ENCODE data around the gene SART3. TPM values are rescaled to one million over a fixed set of nuclear protein-coding genes. Genes with fewer than 3 reads are reported as not detected.

SART3 gene
- total and polyA plus RNA-seq, 2 of the 8 experiments (the other 6 are each of a cell fraction or from before 2014, with no cell fraction given) = 16.0 to 103 TPM

DNA sequence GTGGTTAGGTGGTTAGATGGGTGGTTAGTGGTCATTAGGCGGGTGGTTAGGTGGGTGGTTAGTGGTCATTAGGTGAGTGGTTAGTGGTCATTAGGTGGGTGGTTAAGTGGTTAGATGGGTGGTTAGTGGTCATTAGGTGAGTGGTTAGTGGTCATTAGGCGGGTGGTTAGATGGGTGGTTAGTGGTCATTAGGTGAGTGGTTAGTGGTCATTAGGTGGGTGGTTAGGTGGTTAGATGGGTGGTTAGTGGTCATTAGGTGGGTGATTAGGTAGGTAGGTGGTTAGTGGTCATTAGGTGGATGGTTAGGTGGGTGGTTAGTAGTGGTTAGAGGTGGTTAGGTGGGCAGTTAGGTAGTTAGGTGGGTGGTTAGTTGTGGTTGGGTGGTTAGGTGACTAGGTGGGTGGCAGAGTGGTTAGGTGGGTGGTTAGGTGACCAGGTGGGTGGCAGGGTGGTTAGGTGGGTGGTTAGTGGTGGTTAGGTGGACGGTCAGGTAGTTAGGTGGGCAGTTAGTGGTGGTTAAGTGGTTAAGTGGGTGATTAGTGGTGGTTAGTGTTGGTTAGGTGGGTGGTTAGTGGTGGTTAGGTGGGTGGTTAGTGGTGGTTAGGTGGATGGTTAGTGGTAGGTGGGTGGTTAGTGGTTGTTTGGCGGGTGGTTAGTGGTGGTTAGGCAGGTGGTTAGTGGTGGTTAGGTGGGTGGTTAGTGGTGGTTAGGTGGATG, 44.9 kb upstream of the SART3 start:
- H4K20me1 ChIP-seq (replicated peaks in 1 of 2; ENCODE audit: control insufficient read depth in 1 of 2, insufficient read depth in 2 of 2, low read length in 2 of 2) = no peaks in the 10 kb centered on the region
- no peaks in the 10 kb centered on the region for H3K79me1 ChIP-seq (ENCODE audit: low read depth, low read length)
- H3K4me1 ChIP-seq (replicated peaks in 1 of 4; ENCODE audit: control insufficient read depth in 3 of 4, insufficient read depth in 4 of 4, low read length in 3 of 4) = peaks cover 0 to 8% (median 0%) of the 10 kb centered on the region in 4 experiments; a peak in 2 of 7 replicates
- no peak overlapping the region for H3K4ac ChIP-seq (replicated peaks; ENCODE audit: insufficient read length, low read depth, low read length)
- POLR2A ChIA-PET (ENCODE audit: partially characterized antibody) = interaction anchor here (0.5 to 1.6 kb wide), 6 partner anchors 10 to 867 kb away, joined by 3 to 5 read pairs (median 3); partner anchors contain the start of gene ISCU
- H3K9me3 ChIP-seq (ENCODE audit: insufficient read depth in 2 of 2, low read depth in 1 of 2, low read length in 1 of 2) = no peaks in the 10 kb centered on the region
- H3K79me2 ChIP-seq (ENCODE audit: control insufficient read depth in 1 of 2, insufficient read depth in 2 of 2, low read length in 2 of 2) = no peaks in the 10 kb centered on the region
- H2BK120ac ChIP-seq (replicated peaks; ENCODE audit: low read depth, low read length) = no peak overlapping the region
- H2BK5ac ChIP-seq (ENCODE audit: low read depth, low read length) = no peak overlapping the region
- H3K27ac ChIP-seq (ENCODE audit: low read depth, low read length) = no peak overlapping the region
- no peak for TF ChIP-seq JUND (IDR thresholded peaks at IDR 0.05; ENCODE audit: low read length)
- TF ChIP-seq BACH1 (IDR thresholded peaks at IDR 0.05; ENCODE audit: low read length) = peak; percentile 26; the same call in 1 of the 2 replicates
- TF ChIP-seq, protein P1, sequence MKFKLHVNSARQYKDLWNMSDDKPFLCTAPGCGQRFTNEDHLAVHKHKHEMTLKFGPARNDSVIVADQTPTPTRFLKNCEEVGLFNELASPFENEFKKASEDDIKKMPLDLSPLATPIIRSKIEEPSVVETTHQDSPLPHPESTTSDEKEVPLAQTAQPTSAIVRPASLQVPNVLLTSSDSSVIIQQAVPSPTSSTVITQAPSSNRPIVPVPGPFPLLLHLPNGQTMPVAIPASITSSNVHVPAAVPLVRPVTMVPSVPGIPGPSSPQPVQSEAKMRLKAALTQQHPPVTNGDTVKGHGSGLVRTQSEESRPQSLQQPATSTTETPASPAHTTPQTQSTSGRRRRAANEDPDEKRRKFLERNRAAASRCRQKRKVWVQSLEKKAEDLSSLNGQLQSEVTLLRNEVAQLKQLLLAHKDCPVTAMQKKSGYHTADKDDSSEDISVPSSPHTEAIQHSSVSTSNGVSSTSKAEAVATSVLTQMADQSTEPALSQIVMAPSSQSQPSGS (IDR thresholded peaks at IDR 0.05; ENCODE audit: low read length) = 0 out of 2 replicates have a peak, but pooled peaks have one; percentile 45
- peak; percentile 95 for TF ChIP-seq BRCA1 (IDR thresholded peaks at IDR 0.05; ENCODE audit: low read depth, low read length)
- no peak for TF ChIP-seq SP4 (IDR thresholded peaks at IDR 0.05; ENCODE audit: low read length)
- WGBS, 2 experiments (ENCODE audit: extremely low coverage in 1 of 2, insufficient coverage in 1 of 2, insufficient read length in 1 of 2, insufficient replicate concordance in 2 of 2, low coverage in 1 of 2, low lambda C conversion rate in 2 of 2, missing lambda C conversion rate in 1 of 2) = 84% methylated on average over 4 of the region's 4 CpGs; no CpG with 5 or more reads in 1 of the 2 experiments
- H3K27me3 ChIP-seq (replicated peaks in 1 of 4; ENCODE audit: control insufficient read depth in 3 of 4, extremely low read depth in 1 of 4, insufficient read depth in 3 of 4, low read length in 3 of 4) = no peaks in the 10 kb centered on the region
- H3K56ac ChIP-seq (replicated peaks; ENCODE audit: insufficient read length, low read depth, low read length) = peak overlapping the region; percentile 93
- H3K4me3 ChIP-seq (ENCODE audit: extremely low read depth in 1 of 4, insufficient read depth in 2 of 4, low read depth in 3 of 4, low read length in 4 of 4) = no peak overlapping the region
- H2BK15ac ChIP-seq (ENCODE audit: low read length) = peak overlapping the region; percentile 95; the same call in 1 of the 2 replicates
- H3K9ac ChIP-seq (replicated peaks in 1 of 4; ENCODE audit: extremely low read depth in 1 of 4, low read depth in 3 of 4, low read length in 3 of 4) = 0 out of 7 replicates have a peak overlapping the region, but pooled peaks of 1 of the 4 experiments have one; percentile 19
- DNase-seq (ENCODE audit: low read depth in 1 of 2, low spot score in 2 of 2) (no peak), FAIRE-seq (peak; percentile 68)
- no peak overlapping the region for H3K23ac ChIP-seq (ENCODE audit: insufficient read length)
- no peak overlapping the region for H3K14ac ChIP-seq (ENCODE audit: insufficient read length)
- no peak overlapping the region for H3K4me2 ChIP-seq (ENCODE audit: insufficient read depth in 1 of 2, low read depth in 2 of 2, low read length in 2 of 2)
- no peak overlapping the region for H4K91ac ChIP-seq (replicated peaks; ENCODE audit: insufficient read length, low read length)
- no peak overlapping the region for H4K8ac ChIP-seq (ENCODE audit: extremely low read depth, insufficient read depth, low read length)
- H2AK5ac ChIP-seq (ENCODE audit: low read depth, low read length) = no peak overlapping the region
- no peaks in the 10 kb centered on the region for H3K36me3 ChIP-seq (ENCODE audit: control insufficient read depth in 2 of 4, insufficient read depth in 4 of 4, low read length in 3 of 4)
- no peak overlapping the region for H3K18ac ChIP-seq (ENCODE audit: extremely low read depth, low read length)
- CTCF ChIA-PET (ENCODE audit: partially characterized antibody) = interaction anchor here (0.7 to 22.5 kb wide), 3 partner anchors 12 to 39 kb away, joined by 3 to 523 read pairs (median 63); partner anchors contain the start of genes ISCU and SART3
- H2BK20ac ChIP-seq (ENCODE audit: low read length) = peak overlapping the region; percentile 48; the same call in 1 of the 2 replicates
- no peak overlapping the region for H4K5ac ChIP-seq (ENCODE audit: insufficient read length, low read depth, low read length)
- no peak overlapping the region for H2AFZ ChIP-seq (ENCODE audit: low read length)
- H3K23me2 ChIP-seq (ENCODE audit: low read depth, low read length) = peaks cover 9% of the 10 kb centered on the region; the same call in 1 of the 2 replicates
- H2BK12ac ChIP-seq (ENCODE audit: low read depth, low read length) = 0 out of 2 replicates have a peak overlapping the region, but pooled peaks have one; percentile 39

Data from H1 (cell line).